CD14-positive monocyte (primary cell): ENCODE data around the gene MRPL42. TPM values are rescaled to one million over a fixed set of nuclear protein-coding genes. Genes with fewer than 3 reads are reported as not detected.
"Not testable (repeated sequence)": the region's sequence is repeated elsewhere in the genome, so short reads cannot be mapped to it uniquely, and the experiment has no call there.

Experiments used
- DNase-seq, 3 donors: peaks; one replicate each; pipeline ENCODE4 v3.0.0-alpha.2; 2011 to 2022
- H2AFZ ChIP-seq: 2 replicates; pipeline ENCODE4 v1.6.0; 2012; ENCODE audit warnings: mild to moderate bottlenecking, low read depth, low read length, inconsistent platforms; ENCODE audit not compliant: insufficient read depth, poor library complexity, severe bottlenecking
- H3K27ac ChIP-seq, 2 donors: 1 replicate in 1 of 2; 2 replicates in 1 of 2; pipeline ENCODE4 v1.5.1; 2012 to 2013; ENCODE audit warnings: low read length in 2 of 2, control low read depth in 1 of 2, inconsistent platforms in 1 of 2, low read depth in 1 of 2, mild to moderate bottlenecking in 1 of 2
- H3K27me3 ChIP-seq, 2 donors: one replicate each; pipeline versions ENCODE4 v1.6.0 to v1.6.1; 2011 to 2013; ENCODE audit warnings: low read length in 2 of 2; ENCODE audit not compliant: control insufficient read depth in 2 of 2, insufficient read depth in 2 of 2
- H3K36me3 ChIP-seq, 2 donors: replicated peaks in 1 of 2; 1 replicate in 1 of 2; 2 replicates in 1 of 2; pipeline versions ENCODE4 v1.5.1 to v1.6.1; 2012 to 2013; ENCODE audit warnings: low read length in 2 of 2, control low read depth in 1 of 2, inconsistent platforms in 1 of 2, mild to moderate bottlenecking in 1 of 2; ENCODE audit not compliant: insufficient read depth in 2 of 2, control insufficient read depth in 1 of 2
- H3K4me1 ChIP-seq, 2 donors: 1 replicate in 1 of 2; 2 replicates in 1 of 2; pipeline versions ENCODE4 v1.5.1 to v1.6.1; 2012 to 2013; ENCODE audit warnings: low read length in 2 of 2, control low read depth in 1 of 2, inconsistent platforms in 1 of 2, mild to moderate bottlenecking in 1 of 2, moderate library complexity in 1 of 2; ENCODE audit not compliant: insufficient read depth in 2 of 2, control insufficient read depth in 1 of 2
- H3K4me2 ChIP-seq: replicated peaks from 2 replicates; pipeline ENCODE3; 2012; ENCODE audit warnings: low read length, moderate library complexity, mild to moderate bottlenecking; ENCODE audit not compliant: poor library complexity, severe bottlenecking; ENCODE audit errors: extremely low read depth
- H3K4me3 ChIP-seq, 3 experiments: fragments of 200-600 bp in 1 of 3; sonication (generic) in 1 of 3; replicated peaks in 1 of 3; 1 replicate in 2 of 3; 2 replicates in 1 of 3; pipeline ENCODE4 v1.5.1; 2011 to 2013; ENCODE audit warnings: low read length in 3 of 3, mild to moderate bottlenecking in 3 of 3, control low read depth in 2 of 3, low read depth in 2 of 3, inconsistent platforms in 1 of 3, moderate library complexity in 1 of 3
- H3K79me2 ChIP-seq: 2 replicates; pipeline ENCODE4 v1.6.0; 2012; ENCODE audit warnings: mild to moderate bottlenecking, control low read depth, inconsistent platforms, low read length, moderate library complexity; ENCODE audit not compliant: insufficient read depth
- H3K9ac ChIP-seq: 2 replicates; pipeline ENCODE4 v1.6.0; 2017; ENCODE audit warnings: low read length, mild to moderate bottlenecking; ENCODE audit not compliant: insufficient read depth, poor library complexity, severe bottlenecking
- H3K9me3 ChIP-seq, 2 donors: replicated peaks in 1 of 2; 1 replicate in 1 of 2; 2 replicates in 1 of 2; pipeline versions ENCODE4 v1.5.1 to v1.6.1; 2012 to 2013; ENCODE audit warnings: low read length in 2 of 2, control low read depth in 1 of 2; ENCODE audit not compliant: control insufficient read depth in 1 of 2, insufficient read depth in 1 of 2
- H4K20me1 ChIP-seq: 2 replicates; pipeline ENCODE4 v1.6.0; 2012; ENCODE audit warnings: mild to moderate bottlenecking, low read length, control low read depth, moderate library complexity; ENCODE audit not compliant: insufficient read depth
- H3K27ac Mint-ChIP-seq, 7 donors: one replicate each; pipeline ENCODE4 v1.8.0; 2020; ENCODE audit warnings: mild to moderate bottlenecking in 7 of 7, mixed read lengths in 7 of 7, moderate library complexity in 6 of 7, inconsistent platforms in 2 of 7
- H3K27me3 Mint-ChIP-seq, 3 donors: one replicate each; pipeline ENCODE4 v1.8.0; 2021 to 2022; ENCODE audit warnings: low read depth in 3 of 3, mild to moderate bottlenecking in 3 of 3, mixed read lengths in 3 of 3, moderate library complexity in 3 of 3, inconsistent platforms in 1 of 3
- H3K36me3 Mint-ChIP-seq, 2 donors: one replicate each; pipeline ENCODE4 v1.8.0; 2020; ENCODE audit warnings: mixed read lengths in 2 of 2, inconsistent platforms in 1 of 2, mild to moderate bottlenecking in 1 of 2
- H3K4me1 Mint-ChIP-seq: one replicate; pipeline ENCODE4 v1.8.0; 2020; ENCODE audit warnings: mild to moderate bottlenecking, mixed read lengths
- H3K4me3 Mint-ChIP-seq, 2 donors: one replicate each; pipeline ENCODE4 v1.8.0; 2020; ENCODE audit warnings: mild to moderate bottlenecking in 2 of 2, mixed read lengths in 2 of 2, moderate library complexity in 1 of 2
- H3K9me3 Mint-ChIP-seq, 7 donors: one replicate each; pipeline ENCODE4 v1.8.0; 2020 to 2022; ENCODE audit warnings: mixed read lengths in 7 of 7, mild to moderate bottlenecking in 6 of 7, moderate library complexity in 6 of 7, inconsistent platforms in 2 of 7
- WGBS: methylation state at CpG from one replicate; pipeline ENCODE4 v1.1.5; 2013; ENCODE audit warnings: missing lambda C conversion rate; ENCODE audit not compliant: insufficient coverage; 5-methylcytosine and 5-hydroxymethylcytosine counted together
- intact Hi-C, 2 donors: fragments of 100-400 bp; cut with micrococcal nuclease; formaldehyde crosslinking; loops; one replicate each; pipeline versions ENCODE4 v1.15.0 to v1.15.1; 2023
- polyA plus RNA-seq, 3 donors: library from polyadenylated mRNA; depleted of rRNA in 1 of 3; unstranded in 2 of 3; stranded (reverse) in 1 of 3; fragments of 300-500 nt in 2 of 3; fragments of >200 nt in 1 of 3; fragmentation: Illumina TruSeq in 2 of 3; gene quantifications; 1 replicate in 2 of 3; 2 replicates in 1 of 3; pipeline ENCODE4 v1.2.3, GENCODE V29; 2012 to 2021
- TF ChIP-seq, protein P1 (sequence below): fragments of 200-600 bp; IDR thresholded peaks from one replicate; pipeline ENCODE4 v1.8.0; 2022; ENCODE audit warnings: antibody characterized with exemption, mild to moderate bottlenecking

MRPL42 gene
- polyA plus RNA-seq, 3 donors: 15.7 to 68.3 (median 62.8) TPM

GRCh38 chr12:93494096-93494495 lies 26.8 kb downstream of the MRPL42 start:
- Mint-ChIP-seq H3K4me1 (no peaks in the 10 kb centered on the region), H3K9me3 (no peaks in the 10 kb centered on the region), H3K4me3 (no peak overlapping the region), H3K27ac (no peak overlapping the region), H3K27me3 (no peaks in the 10 kb centered on the region), H3K36me3 (peaks cover 48 to 61% of the 10 kb centered on the region in 2 donors)
- H3K4me2 ChIP-seq: no peak overlapping the region
- H3K27me3 ChIP-seq: no peaks in the 10 kb centered on the region
- TF ChIP-seq, protein P1, sequence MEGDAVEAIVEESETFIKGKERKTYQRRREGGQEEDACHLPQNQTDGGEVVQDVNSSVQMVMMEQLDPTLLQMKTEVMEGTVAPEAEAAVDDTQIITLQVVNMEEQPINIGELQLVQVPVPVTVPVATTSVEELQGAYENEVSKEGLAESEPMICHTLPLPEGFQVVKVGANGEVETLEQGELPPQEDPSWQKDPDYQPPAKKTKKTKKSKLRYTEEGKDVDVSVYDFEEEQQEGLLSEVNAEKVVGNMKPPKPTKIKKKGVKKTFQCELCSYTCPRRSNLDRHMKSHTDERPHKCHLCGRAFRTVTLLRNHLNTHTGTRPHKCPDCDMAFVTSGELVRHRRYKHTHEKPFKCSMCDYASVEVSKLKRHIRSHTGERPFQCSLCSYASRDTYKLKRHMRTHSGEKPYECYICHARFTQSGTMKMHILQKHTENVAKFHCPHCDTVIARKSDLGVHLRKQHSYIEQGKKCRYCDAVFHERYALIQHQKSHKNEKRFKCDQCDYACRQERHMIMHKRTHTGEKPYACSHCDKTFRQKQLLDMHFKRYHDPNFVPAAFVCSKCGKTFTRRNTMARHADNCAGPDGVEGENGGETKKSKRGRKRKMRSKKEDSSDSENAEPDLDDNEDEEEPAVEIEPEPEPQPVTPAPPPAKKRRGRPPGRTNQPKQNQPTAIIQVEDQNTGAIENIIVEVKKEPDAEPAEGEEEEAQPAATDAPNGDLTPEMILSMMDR: no peak
- no peak for DNase-seq
- H3K4me3 ChIP-seq: no peak overlapping the region
- no peaks in the 10 kb centered on the region for H3K9me3 ChIP-seq
- no peaks in the 10 kb centered on the region for H3K79me2 ChIP-seq
- H3K4me1 ChIP-seq: no peaks in the 10 kb centered on the region
- H2AFZ ChIP-seq: no peak overlapping the region
- intact Hi-C loops: no loop called here
- WGBS: 52% methylated on average over 3 of the region's 3 CpGs
- no peak overlapping the region for H3K9ac ChIP-seq
- H3K27ac ChIP-seq: no peak overlapping the region
- peaks cover 47 to 58% of the 10 kb centered on the region in 2 donors for H3K36me3 ChIP-seq
- no peaks in the 10 kb centered on the region for H4K20me1 ChIP-seq

DNA sequence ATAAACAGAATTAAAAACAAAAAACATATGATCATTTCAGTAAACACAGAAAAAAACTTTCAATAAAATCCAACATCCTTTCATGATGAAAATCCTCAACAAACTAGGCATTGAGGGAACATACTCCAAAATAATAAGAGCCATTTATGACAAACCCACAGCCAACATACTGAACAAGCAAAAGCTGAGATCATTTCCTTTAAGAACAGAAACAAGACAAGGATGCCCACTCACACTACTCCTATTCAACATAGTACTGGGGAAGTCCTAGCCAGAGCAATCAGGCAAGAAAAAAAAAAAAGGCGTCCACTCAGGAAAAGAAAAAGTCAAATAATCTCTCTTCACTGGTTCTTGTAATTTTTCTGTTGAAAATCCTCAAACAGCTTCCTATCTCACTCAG lies 30.1 kb downstream of the MRPL42 start:
- TF ChIP-seq, protein P1: no peak
- no peak overlapping the region for H3K27ac ChIP-seq
- Mint-ChIP-seq H3K27me3 (no peaks in the 10 kb centered on the region), H3K27ac (no peak overlapping the region), H3K9me3 (no peaks in the 10 kb centered on the region), H3K4me1 (no peaks in the 10 kb centered on the region), H3K36me3 (peaks cover 38 to 50% of the 10 kb centered on the region in 2 donors), H3K4me3 (no peak overlapping the region)
- H3K9me3 ChIP-seq: no peaks in the 10 kb centered on the region
- no peak overlapping the region for H3K4me3 ChIP-seq
- no CpG with 5 or more reads among the region's 1 CpG for WGBS
- peaks cover 24 to 62% of the 10 kb centered on the region in 2 donors for H3K36me3 ChIP-seq
- H3K4me1 ChIP-seq: no peaks in the 10 kb centered on the region
- no peak overlapping the region for H3K9ac ChIP-seq
- H3K27me3 ChIP-seq: no peaks in the 10 kb centered on the region
- no peak overlapping the region for H3K4me2 ChIP-seq
- DNase-seq: no peak
- no peak overlapping the region for H2AFZ ChIP-seq
- H4K20me1 ChIP-seq: no peaks in the 10 kb centered on the region
- no peaks in the 10 kb centered on the region for H3K79me2 ChIP-seq
- intact Hi-C loops: no loop called here

DNA sequence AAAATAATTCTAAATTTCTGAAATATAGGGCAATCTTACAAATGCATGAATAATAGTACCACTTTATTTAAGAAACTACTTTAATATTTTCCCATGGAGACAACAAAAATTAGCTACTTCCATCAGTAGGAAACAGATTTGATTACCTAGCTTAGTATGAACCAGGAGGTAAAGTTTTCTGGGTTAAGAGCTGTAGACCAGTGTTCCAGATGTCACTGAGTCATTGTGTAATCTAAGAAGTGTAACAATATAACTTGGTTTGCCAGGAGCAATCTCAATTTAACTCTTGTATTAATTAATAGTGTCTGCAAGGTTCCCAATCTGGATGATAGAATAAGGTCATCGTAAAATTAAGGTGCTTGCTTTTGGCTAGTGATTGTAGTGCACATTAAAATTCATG lies 31.5 kb downstream of the MRPL42 start:
- H3K9me3 ChIP-seq, H3K27me3 ChIP-seq, intact Hi-C loops, H3K27ac Mint-ChIP-seq, H3K4me3 ChIP-seq, H3K9me3 Mint-ChIP-seq, H3K4me3 Mint-ChIP-seq, H3K4me1 ChIP-seq, H3K27ac ChIP-seq, H3K4me2 ChIP-seq, H4K20me1 ChIP-seq, H3K27me3 Mint-ChIP-seq, DNase-seq, H2AFZ ChIP-seq, H3K79me2 ChIP-seq, H3K4me1 Mint-ChIP-seq, H3K9ac ChIP-seq: not testable (repeated sequence)
- peaks cover 43 to 53% of the 10 kb centered on the region in 2 donors for H3K36me3 Mint-ChIP-seq
- no CpG with 5 or more reads among the region's 1 CpG for WGBS
- peaks cover 24 to 66% of the 10 kb centered on the region in 2 donors for H3K36me3 ChIP-seq
